A549 (cell line): ENCODE results near the gene ANGPTL5. TPM values are rescaled to one million over a fixed set of nuclear protein-coding genes. Genes with fewer than 3 reads are reported as not detected.

Experiments used
- ATAC-seq, 2 experiments: fragments of 200-7000 bp in 1 of 2; fragments of >200 bp in 1 of 2; cut with Nextera tagmentation in 1 of 2; cut with Tn5 transposase in 1 of 2; 3 replicates each; pipeline versions ENCODE4 v1.8.0 to v1.9.1; 2018 to 2020; ENCODE audit warnings: mild to moderate bottlenecking in 1 of 2, moderate library complexity in 1 of 2
- CTCF ChIA-PET: fragments of 300-600 bp; sonication (Branson Sonifier 250); formaldehyde crosslinking; extraction: SDS; loops from one replicate; lab custom pipeline; 2021; ENCODE audit warnings: antibody characterized with exemption, inconsistent platforms; lab: Yijun Ruan, JAX
- POLR2A ChIA-PET: fragments of 350-600 bp; formaldehyde crosslinking; extraction: SDS; loops from one replicate; lab custom pipeline; 2021; ENCODE audit warnings: antibody characterized with exemption, inconsistent platforms; lab: Yijun Ruan, JAX
- DNase-seq, 2 experiments: peaks; one replicate each; pipeline versions ENCODE4 v3.0.0 to v3.0.0-alpha.2; 2011 to 2016; ENCODE audit warnings: low read depth in 1 of 2, low spot score in 1 of 2
- FAIRE-seq: peaks from 2 replicates; lab custom pipeline; 2011; peaks lifted over from hg19 to GRCh38; lab: Jason Lieb, UNC
- H3K27ac ChIP-seq, 2 experiments: fragments of >200 bp; sonication (Bioruptor Twin); formaldehyde crosslinking; 3 replicates each; pipeline ENCODE4 v1.5.1; 2016 to 2017
- H3K4me1 ChIP-seq: fragments of >200 bp; sonication (Bioruptor Twin); formaldehyde crosslinking; 3 replicates; pipeline ENCODE4 v1.6.1; 2016
- H3K4me2 ChIP-seq: fragments of >200 bp; sonication (Bioruptor Twin); formaldehyde crosslinking; 3 replicates; pipeline ENCODE4 v1.6.1; 2016
- H3K4me3 ChIP-seq: fragments of >200 bp; sonication (Bioruptor Twin); formaldehyde crosslinking; 3 replicates; pipeline ENCODE4 v1.5.1; 2016
- H3K9me3 ChIP-seq: fragments of >200 bp; sonication (Bioruptor Twin); formaldehyde crosslinking; 3 replicates; pipeline ENCODE4 v1.6.1; 2016
- ATOH8 ChIP-seq: fragments of 250-450 bp; sonication (Bioruptor Pico); IDR thresholded peaks from 2 replicates; pipeline ENCODE4 v1.5.0; 2020; ENCODE audit warnings: low read depth, mild to moderate bottlenecking, moderate library complexity
- BHLHE40 ChIP-seq: IDR thresholded peaks from 2 replicates; pipeline ENCODE4 v1.6.1; 2012; ENCODE audit warnings: low read depth, low read length, inconsistent platforms
- CEBPB ChIP-seq, 2 experiments: fragments of >200 bp in 1 of 2; sonication (Bioruptor Twin) in 1 of 2; formaldehyde crosslinking in 1 of 2; IDR thresholded peaks; 2 replicates each; pipeline ENCODE4 v1.6.1; 2012 to 2016
- CHD2 ChIP-seq: fragments of 150-350 bp; IDR thresholded peaks from 2 replicates; pipeline ENCODE4 v1.6.1; 2014; ENCODE audit warnings: low read length; ENCODE audit not compliant: partially characterized antibody
- E2F6 ChIP-seq: IDR thresholded peaks from 2 replicates; pipeline ENCODE4 v1.6.1; 2012; ENCODE audit warnings: low read depth, borderline replicate concordance
- EHF ChIP-seq: fragments of 250-450 bp; sonication (Bioruptor Pico); IDR thresholded peaks from 2 replicates; pipeline ENCODE4 v1.5.0; 2020; ENCODE audit warnings: mild to moderate bottlenecking
- FOSB ChIP-seq: fragments of 250-450 bp; sonication (Bioruptor Pico); IDR thresholded peaks from 2 replicates; pipeline ENCODE4 v1.5.0; 2020; ENCODE audit warnings: mild to moderate bottlenecking, moderate library complexity
- FOSL2 ChIP-seq, 2 experiments: fragments of 450-650 bp in 1 of 2; fragments of >200 bp in 1 of 2; sonication (Bioruptor Twin) in 1 of 2; formaldehyde crosslinking; IDR thresholded peaks; 2 replicates each; pipeline versions ENCODE4 v1.5.0 to v1.6.1; 2016 to 2020; ENCODE audit warnings: mild to moderate bottlenecking in 1 of 2, moderate library complexity in 1 of 2
- HOXB13 ChIP-seq: fragments of 250-450 bp; sonication (Bioruptor Pico); IDR thresholded peaks from 2 replicates; pipeline ENCODE4 v1.5.0; 2020; ENCODE audit warnings: low read depth, mild to moderate bottlenecking, moderate library complexity
- HOXB5 ChIP-seq: fragments of 250-450 bp; sonication (Bioruptor Pico); IDR thresholded peaks from 2 replicates; pipeline ENCODE4 v1.5.0; 2020; ENCODE audit warnings: mild to moderate bottlenecking, moderate library complexity
- JUN ChIP-seq, 2 experiments: fragments of >200 bp; sonication (Bioruptor Twin); formaldehyde crosslinking; IDR thresholded peaks; 2 replicates in 1 of 2; 3 replicates in 1 of 2; pipeline ENCODE4 v1.6.1; 2016 to 2017
- KDM1A ChIP-seq: fragments of 200-600 bp; sonication (generic); IDR thresholded peaks from 2 replicates; pipeline ENCODE4 v1.6.1; 2016; ENCODE audit warnings: low read depth, mild to moderate bottlenecking
- MAFK ChIP-seq: fragments of 450-650 bp; IDR thresholded peaks from 2 replicates; pipeline ENCODE4 v1.6.1; 2014; ENCODE audit not compliant: partially characterized antibody
- MAZ ChIP-seq: fragments of 150-350 bp; IDR thresholded peaks from 2 replicates; pipeline ENCODE4 v1.6.1; 2014; ENCODE audit warnings: antibody characterized with exemption, low read depth, low read length, borderline replicate concordance
- NR3C1 ChIP-seq: fragments of >200 bp; sonication (Bioruptor Twin); formaldehyde crosslinking; IDR thresholded peaks from 3 replicates; pipeline ENCODE4 v1.6.1; 2017
- PBX3 ChIP-seq: IDR thresholded peaks from 2 replicates; pipeline ENCODE4 v1.6.1; 2012
- POLR2A ChIP-seq: IDR thresholded peaks from 2 replicates; pipeline ENCODE4 v1.6.1; 2012; ENCODE audit warnings: mild to moderate bottlenecking, low read length
- RARB ChIP-seq: fragments of 250-450 bp; sonication (Bioruptor Pico); IDR thresholded peaks from 2 replicates; pipeline ENCODE4 v1.8.0; 2021; ENCODE audit warnings: mild to moderate bottlenecking, moderate library complexity
- RFX5 ChIP-seq: fragments of 450-650 bp; IDR thresholded peaks from 2 replicates; pipeline ENCODE4 v1.7.1; 2014; ENCODE audit warnings: antibody characterized with exemption, mild to moderate bottlenecking, moderate library complexity
- RNF2 ChIP-seq: fragments of 200-600 bp; sonication (generic); IDR thresholded peaks from 2 replicates; pipeline ENCODE4 v1.6.1; 2016; ENCODE audit warnings: low read depth, mild to moderate bottlenecking, antibody characterized with exemption, moderate library complexity, borderline replicate concordance
- SREBF2 ChIP-seq: fragments of 450-650 bp; IDR thresholded peaks from 2 replicates; pipeline ENCODE4 v1.6.1; 2014; ENCODE audit warnings: mild to moderate bottlenecking, moderate library complexity
- TP53 ChIP-seq: fragments of 250-450 bp; sonication (Bioruptor Pico); IDR thresholded peaks from 2 replicates; pipeline ENCODE4 v1.5.0; 2021; ENCODE audit warnings: mild to moderate bottlenecking, moderate library complexity
- USF2 ChIP-seq: fragments of 450-650 bp; IDR thresholded peaks from 2 replicates; pipeline ENCODE4 v1.6.1; 2014; ENCODE audit warnings: antibody characterized with exemption
- ZC3H11A ChIP-seq: fragments of 450-650 bp; IDR thresholded peaks from 2 replicates; pipeline ENCODE4 v1.6.1; 2014; ENCODE audit warnings: antibody characterized with exemption, mild to moderate bottlenecking
- ZFP36 ChIP-seq: fragments of 450-650 bp; IDR thresholded peaks from 2 replicates; pipeline ENCODE4 v1.6.1; 2014; ENCODE audit warnings: borderline replicate concordance; ENCODE audit not compliant: partially characterized antibody
- ZSCAN20 ChIP-seq: fragments of 250-450 bp; sonication (Bioruptor Pico); IDR thresholded peaks from 2 replicates; pipeline ENCODE4 v1.8.0; 2022; ENCODE audit warnings: mild to moderate bottlenecking, moderate library complexity
- WGBS: methylation state at CpG from one replicate; pipeline ENCODE4 v1.1.6; 2017; ENCODE audit errors: missing lambda C conversion rate; 5-methylcytosine and 5-hydroxymethylcytosine counted together
- polyA plus RNA-seq, 4 experiments: library from polyadenylated mRNA; depleted of rRNA in 3 of 4; stranded (reverse); fragments of >200 nt; fragmentation: RNase III in 1 of 4; extraction: RNeasy Plus Mini Kit Qiagen cat#74134 plus additional on column Dnase treatment in 1 of 4; gene quantifications; 2 replicates in 3 of 4; 3 replicates in 1 of 4; pipeline ENCODE4 v1.2.3, GENCODE V29; 2011 to 2017
- TF ChIP-seq, protein P1 (sequence below): fragments of >200 bp; sonication (Bioruptor Twin); formaldehyde crosslinking; IDR thresholded peaks from 3 replicates; pipeline ENCODE4 v1.5.1; 2016
- TF ChIP-seq, protein P2 (sequence below): fragments of >200 bp; sonication (Bioruptor Twin); formaldehyde crosslinking; IDR thresholded peaks from 3 replicates; pipeline ENCODE4 v1.6.1; 2016

ANGPTL5 gene
- polyA plus RNA-seq, 2 of the 4 experiments (the other 2 are of a cell fraction) = not detected

DNA sequence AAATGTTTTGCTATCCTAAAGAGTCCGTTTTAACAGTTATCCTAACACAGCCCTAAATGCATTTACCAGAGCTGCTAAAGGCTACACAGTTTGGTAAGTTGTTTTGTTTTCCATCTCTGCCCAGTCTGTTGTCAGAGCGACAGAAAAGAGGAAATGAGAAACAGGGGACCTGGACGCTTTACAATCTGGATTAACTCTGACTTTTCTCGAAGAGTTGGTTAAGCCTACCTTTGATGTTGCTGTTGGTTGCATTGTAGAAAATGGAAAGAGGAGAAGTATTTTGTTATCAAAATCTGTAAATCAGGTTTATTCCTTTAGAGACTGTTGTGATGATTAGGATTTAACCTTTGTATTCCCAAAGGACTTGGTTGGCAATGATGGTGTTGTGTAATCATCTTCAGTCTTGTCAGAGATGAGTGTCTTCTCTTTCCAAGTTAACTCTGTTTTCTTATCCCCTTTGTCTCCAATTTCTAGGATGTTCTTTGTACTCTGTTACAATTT is 481 bp downstream of the ANGPTL5 start:
- CTCF ChIA-PET = interaction anchor here (1.6 to 3.9 kb wide), 2 partner anchors 48 to 91 kb away, joined by 3 to 20 read pairs; no protein-coding TSS in a partner anchor
- ATAC-seq = peak in 1 of 2 experiments; percentile 39; a peak in 2 of 6 replicates
- Histone ChIP-seq H3K4me2 (peak overlapping the region; percentile 79), H3K9me3 (no peaks in the 10 kb centered on the region)
- DNase-seq = peak; percentile 22 to 45
- peak; percentile 44 to 76; a peak in 3 of 4 replicates for TF ChIP-seq CEBPB (IDR thresholded peaks at IDR 0.05)
- no peak for TF ChIP-seq ZSCAN20 (CRISPR knock-in tag)
- no peak for TF ChIP-seq RFX5
- no peak for TF ChIP-seq POLR2A
- TF ChIP-seq MAFK = no peak
- TF ChIP-seq BHLHE40 = no peak
- TF ChIP-seq, all 56 proteins: peak for 1
- Histone ChIP-seq H3K27ac (peak overlapping the region; percentile 77 to 89), H3K4me1 (peaks cover 34% of the 10 kb centered on the region), H3K4me3 (peak overlapping the region; percentile 49)
- 2% methylated on average over 4 of the region's 4 CpGs for WGBS
- no peak for FAIRE-seq
- POLR2A ChIA-PET = interaction anchor here (0.9 kb wide), 1 partner anchor 92 kb away, joined by 3 read pairs; no protein-coding TSS in a partner anchor

GRCh38 chr11:101914738-101915426 is 1.4 kb downstream of the ANGPTL5 start, which contains the start of gene CEP126:
Gene CEP126 (plus strand): TSS chr11:101915010. CDS start chr11:101915285, 275 bp downstream.
- CTCF ChIA-PET = interaction anchor here (0.7 to 3.9 kb wide), 7 partner anchors 13 to 96 kb away, joined by 3 to 20 read pairs (median 3); no protein-coding TSS in a partner anchor
- no peak for FAIRE-seq
- no peak for TF ChIP-seq MAFK
- no peak for TF ChIP-seq ZFP36
- TF ChIP-seq SREBF2 = no peak
- TF ChIP-seq RFX5 = peak; percentile 34; the same call in 1 of the 2 replicates
- peak in 1 of 2 experiments; percentile 31; a peak in 1 of 5 replicates for TF ChIP-seq JUN (IDR thresholded peaks at IDR 0.05)
- no peak for TF ChIP-seq ZC3H11A
- TF ChIP-seq RARB = no peak
- TF ChIP-seq FOSL2 (IDR thresholded peaks at IDR 0.05) = no peak
- peak; percentile 30; the same call in 1 of the 2 replicates for TF ChIP-seq FOSL2 (CRISPR knock-in tag; IDR thresholded peaks at IDR 0.05)
- 0 out of 2 replicates have a peak, but pooled peaks have one; percentile 23 for TF ChIP-seq MAZ
- no peak for TF ChIP-seq PBX3
- TF ChIP-seq TP53 (CRISPR knock-in tag) = no peak
- TF ChIP-seq HOXB13 (CRISPR knock-in tag) = no peak
- no peak for TF ChIP-seq EHF (CRISPR knock-in tag)
- no peak for TF ChIP-seq HOXB5 (CRISPR knock-in tag)
- no peak for TF ChIP-seq NR3C1
- TF ChIP-seq FOSB (CRISPR knock-in tag) = no peak
- TF ChIP-seq CHD2 = no peak
- peak; percentile 54; the same call in 1 of the 2 replicates for TF ChIP-seq USF2
- no peak for TF ChIP-seq RNF2
- TF ChIP-seq, protein P1, sequence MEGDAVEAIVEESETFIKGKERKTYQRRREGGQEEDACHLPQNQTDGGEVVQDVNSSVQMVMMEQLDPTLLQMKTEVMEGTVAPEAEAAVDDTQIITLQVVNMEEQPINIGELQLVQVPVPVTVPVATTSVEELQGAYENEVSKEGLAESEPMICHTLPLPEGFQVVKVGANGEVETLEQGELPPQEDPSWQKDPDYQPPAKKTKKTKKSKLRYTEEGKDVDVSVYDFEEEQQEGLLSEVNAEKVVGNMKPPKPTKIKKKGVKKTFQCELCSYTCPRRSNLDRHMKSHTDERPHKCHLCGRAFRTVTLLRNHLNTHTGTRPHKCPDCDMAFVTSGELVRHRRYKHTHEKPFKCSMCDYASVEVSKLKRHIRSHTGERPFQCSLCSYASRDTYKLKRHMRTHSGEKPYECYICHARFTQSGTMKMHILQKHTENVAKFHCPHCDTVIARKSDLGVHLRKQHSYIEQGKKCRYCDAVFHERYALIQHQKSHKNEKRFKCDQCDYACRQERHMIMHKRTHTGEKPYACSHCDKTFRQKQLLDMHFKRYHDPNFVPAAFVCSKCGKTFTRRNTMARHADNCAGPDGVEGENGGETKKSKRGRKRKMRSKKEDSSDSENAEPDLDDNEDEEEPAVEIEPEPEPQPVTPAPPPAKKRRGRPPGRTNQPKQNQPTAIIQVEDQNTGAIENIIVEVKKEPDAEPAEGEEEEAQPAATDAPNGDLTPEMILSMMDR = 0 out of 3 replicates have a peak, but pooled peaks have one; percentile 14
- peak; percentile 25; the same call in 1 of the 2 replicates for TF ChIP-seq POLR2A
- TF ChIP-seq KDM1A = no peak
- TF ChIP-seq ATOH8 (CRISPR knock-in tag) = no peak
- 0 out of 2 replicates have a peak, but pooled peaks have one; percentile 39 for TF ChIP-seq E2F6
- TF ChIP-seq, protein P2, sequence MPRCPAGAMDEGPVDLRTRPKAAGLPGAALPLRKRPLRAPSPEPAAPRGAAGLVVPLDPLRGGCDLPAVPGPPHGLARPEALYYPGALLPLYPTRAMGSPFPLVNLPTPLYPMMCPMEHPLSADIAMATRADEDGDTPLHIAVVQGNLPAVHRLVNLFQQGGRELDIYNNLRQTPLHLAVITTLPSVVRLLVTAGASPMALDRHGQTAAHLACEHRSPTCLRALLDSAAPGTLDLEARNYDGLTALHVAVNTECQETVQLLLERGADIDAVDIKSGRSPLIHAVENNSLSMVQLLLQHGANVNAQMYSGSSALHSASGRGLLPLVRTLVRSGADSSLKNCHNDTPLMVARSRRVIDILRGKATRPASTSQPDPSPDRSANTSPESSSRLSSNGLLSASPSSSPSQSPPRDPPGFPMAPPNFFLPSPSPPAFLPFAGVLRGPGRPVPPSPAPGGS = no peak
- no peak for TF ChIP-seq CEBPB (IDR thresholded peaks at IDR 0.05)

More at GRCh38 chr11:101914738-101915426, 1.4 kb downstream of the ANGPTL5 start, which contains the start of gene CEP126:
- H3K4me2 ChIP-seq = peak within 1 kb of the TSS; percentile 89
- H3K4me3 ChIP-seq = peak within 1 kb of the TSS; percentile 49
- H3K4me1 ChIP-seq = peaks cover 34% of the 10 kb centered on the region
- POLR2A ChIA-PET = interaction anchor here (0.8 to 1.2 kb wide), 7 partner anchors 44 to 353 kb away, joined by 3 to 11 read pairs (median 3); no protein-coding TSS in a partner anchor
- 0% methylated on average over 27 of the region's 56 CpGs for WGBS
- peak within 1 kb of the TSS; percentile 77 to 89 for H3K27ac ChIP-seq
- ATAC-seq (peak; percentile 94), DNase-seq (peak; percentile 76 to 94)
- H3K9me3 ChIP-seq = no peaks in the 10 kb centered on the region
